T47D (cell line): ENCODE measurements around the gene PARD3.
"Not testable (repeated sequence)": the region's sequence is repeated elsewhere in the genome, so short reads cannot be mapped to it uniquely, and the experiment has no call there.

Experiments used
- DNase-seq, 2 experiments: peaks; one replicate each; pipeline versions ENCODE4 v3.0.0 to v3.0.0-alpha.2; 2011 to 2012; ENCODE audit warnings: low read depth in 1 of 2, low spot score in 1 of 2
- JUND ChIP-seq: IDR thresholded peaks from 2 replicates; pipeline ENCODE4 v1.6.1; 2012; ENCODE audit warnings: low read depth
- in situ Hi-C: cut with HindIII; loops from 2 replicates; pipeline ENCODE4 v1.10.0; 2016; ENCODE audit warnings: low sequenced_read_pairs, low pct_unique_long_range_greater_than_20kb

Gene PARD3

GRCh38 chr10:34748767-34749166 lies 66.3 kb downstream of the PARD3 start:
- in situ Hi-C loops = no loop called here
- no peak for TF ChIP-seq JUND
- DNase-seq = no peak

- in situ Hi-C loops = no loop called here
- TF ChIP-seq JUND = no peak
- DNase-seq = no peak
Observed at GRCh38 chr10:34748357-34748756, 66.7 kb downstream of the PARD3 start.

DNA sequence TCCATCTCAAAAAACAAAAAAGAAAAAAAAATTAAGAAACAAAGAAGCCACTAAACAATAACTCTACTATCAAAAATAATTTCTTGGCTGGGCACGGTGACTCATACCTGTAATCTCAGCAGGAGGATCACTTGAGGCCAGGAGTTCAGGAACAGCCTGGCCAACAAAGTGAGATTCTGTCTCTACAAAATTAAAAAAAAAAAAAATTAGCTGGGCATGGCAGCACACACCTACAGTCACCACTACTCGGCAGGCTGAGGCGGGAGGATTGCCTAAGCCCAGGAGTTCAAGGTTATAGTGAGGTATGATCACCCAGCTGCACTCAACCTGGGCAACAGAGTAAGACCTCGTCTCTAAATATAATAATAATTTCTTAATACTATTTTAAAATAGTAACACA lies 69.0 kb downstream of the PARD3 start:
- DNase-seq = no peak
- in situ Hi-C loops = no loop called here
- TF ChIP-seq JUND = no peak

- DNase-seq = no peak
- no peak for TF ChIP-seq JUND
- in situ Hi-C loops = no loop called here
Observed at GRCh38 chr10:34745244-34745643, 69.9 kb downstream of the PARD3 start.

- in situ Hi-C loops = no loop called here
- TF ChIP-seq JUND = no peak
- DNase-seq = no peak
Observed at GRCh38 chr10:34744590-34744989, 70.5 kb downstream of the PARD3 start.

DNA sequence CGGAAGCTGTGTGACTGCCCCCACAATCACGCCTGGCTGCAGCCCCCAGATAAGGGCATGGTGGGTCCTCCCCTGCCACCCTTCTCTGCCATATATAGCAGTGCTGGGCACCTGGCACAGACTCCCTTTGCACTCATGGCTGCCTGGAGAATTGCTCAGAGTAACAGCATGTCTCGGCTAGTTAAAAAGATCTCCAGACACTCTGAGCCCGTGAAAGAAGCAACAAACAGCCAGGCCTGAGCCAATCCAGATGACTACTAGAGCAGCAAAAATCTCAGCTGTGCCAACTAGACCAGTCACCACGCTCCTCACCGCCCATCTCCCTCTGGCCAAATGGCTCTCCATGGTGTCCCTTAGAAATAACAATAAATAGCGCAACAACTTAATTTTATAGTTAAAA lies 71.3 kb downstream of the PARD3 start:
- no peak for DNase-seq
- in situ Hi-C loops = no loop called here
- TF ChIP-seq JUND = no peak

GRCh38 chr10:34742456-34742855 lies 72.6 kb downstream of the PARD3 start:
- no peak for DNase-seq
- TF ChIP-seq JUND = no peak
- in situ Hi-C loops = no loop called here

DNA sequence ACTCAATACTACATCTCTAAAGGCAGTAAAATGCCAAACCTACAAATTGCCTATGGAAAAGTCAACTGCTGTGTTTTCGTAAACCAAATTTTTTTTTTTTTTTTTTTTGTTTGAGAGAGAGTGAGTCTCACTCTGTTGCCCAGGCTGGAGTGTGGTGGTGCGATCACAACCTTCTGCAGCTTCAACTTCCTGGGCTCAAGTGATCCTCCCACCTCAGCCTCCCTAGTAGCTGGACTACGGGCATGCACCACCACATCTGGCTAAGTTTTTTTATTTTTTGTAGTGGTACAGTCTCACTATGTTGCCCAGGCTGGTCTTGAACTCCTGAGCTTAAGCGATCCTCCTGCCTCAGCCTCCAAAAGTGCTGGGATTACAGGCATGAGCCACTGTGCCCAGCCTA lies 74.0 kb downstream of the PARD3 start:
- in situ Hi-C loops, DNase-seq: not testable (repeated sequence)

DNA sequence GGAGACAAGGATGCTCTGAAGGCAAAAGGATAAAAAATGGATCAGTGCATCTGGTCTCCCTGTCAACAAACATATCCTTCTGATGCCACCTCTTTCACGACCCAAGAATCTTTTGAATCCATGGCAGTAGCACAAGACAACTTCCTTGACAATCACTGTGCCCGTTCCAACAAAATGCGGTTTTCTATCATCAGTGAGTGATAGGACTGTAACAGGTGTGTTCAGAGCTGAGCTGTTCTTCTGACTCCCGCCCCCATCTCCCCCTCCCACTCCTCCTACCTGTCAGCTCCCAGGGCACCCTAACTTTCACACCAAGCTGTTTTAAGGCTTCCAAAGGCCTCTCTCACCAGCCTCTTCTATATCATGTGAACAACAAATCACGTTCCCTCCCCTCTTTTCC lies 74.8 kb downstream of the PARD3 start:
- in situ Hi-C loops = no loop called here
- DNase-seq = no peak
- no peak for TF ChIP-seq JUND

DNA sequence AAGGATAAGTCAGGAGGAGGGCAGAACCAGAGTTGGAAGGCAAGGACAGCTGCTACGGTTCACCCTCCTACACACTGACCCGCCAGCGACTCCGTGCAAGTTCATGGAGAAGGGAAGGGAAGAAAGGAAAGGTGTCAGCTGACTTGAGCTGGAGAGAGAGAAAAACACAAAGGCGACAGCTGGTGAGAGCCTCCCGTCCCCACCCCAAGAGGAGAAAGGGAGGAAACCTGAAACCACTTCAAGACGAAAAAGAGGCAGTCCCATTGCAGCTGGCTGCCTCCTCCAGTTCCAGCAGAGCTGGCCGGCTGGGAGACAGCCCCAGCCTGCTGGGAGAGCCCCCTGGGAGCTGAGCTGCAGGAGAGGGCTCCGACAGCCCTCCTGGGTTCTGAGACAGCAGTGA lies 75.2 kb downstream of the PARD3 start:
- in situ Hi-C loops = no loop called here
- DNase-seq = peak in 1 of 2 experiments; percentile 63

GRCh38 chr10:34737772-34738169 lies 77.3 kb downstream of the PARD3 start:
- TF ChIP-seq JUND = no peak
- no peak for DNase-seq
- in situ Hi-C loops = no loop called here

More for the DNA sequence above, 75.2 kb downstream of the PARD3 start:
- no peak for TF ChIP-seq JUND

GRCh38 chr10:34736976-34737771 lies 77.9 kb downstream of the PARD3 start:
- no peak for TF ChIP-seq JUND
- no peak for DNase-seq
- in situ Hi-C loops = no loop called here

GRCh38 chr10:34734918-34735317 lies 80.2 kb downstream of the PARD3 start:
- no peak for DNase-seq
- no peak for TF ChIP-seq JUND
- in situ Hi-C loops = no loop called here

DNA sequence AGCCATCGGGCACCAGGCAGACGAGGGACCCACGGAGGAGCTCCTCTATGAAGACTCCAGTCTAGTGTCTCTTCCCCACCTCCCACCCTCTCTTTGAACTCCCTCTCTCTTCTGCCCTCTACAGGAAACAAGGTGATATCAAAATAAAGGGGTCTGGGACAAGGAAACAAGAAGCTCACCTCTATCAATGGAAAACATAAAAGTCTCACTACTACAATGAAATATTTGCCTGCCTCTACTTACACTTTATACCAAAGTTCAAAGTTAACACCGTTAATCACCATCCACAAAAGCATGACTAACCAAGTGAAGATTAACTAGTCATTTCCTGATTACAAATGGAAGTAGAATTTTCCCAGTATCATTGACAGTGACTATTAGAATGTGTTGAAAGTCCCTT lies 82.2 kb downstream of the PARD3 start:
- no peak for DNase-seq
- in situ Hi-C loops = no loop called here
- TF ChIP-seq JUND = no peak
